ENCODE measurements around the gene IL4R.

- TF ChIP-seq CTCF (IDR thresholded peaks at IDR 0.05; ENCODE audit: low read depth, low read length, poor library complexity, severe bottlenecking) = no peak
- no peak for TF ChIP-seq EZH2phosphoT487 (IDR thresholded peaks at IDR 0.05; ENCODE audit: borderline replicate concordance, low read length)
These were observed 2.3 kb upstream of the IL4R start for GRCh38 chr16:27311448-27311830.

All from DOHH2 (cell line).